ENCODE results near the gene PLEKHA7. TPM values are rescaled to one million over a fixed set of nuclear protein-coding genes. Genes with fewer than 3 reads are reported as not detected.

PLEKHA7 gene
- total RNA-seq, 1 experiment from 2014 or later: 57.5 TPM

GRCh38 chr11:16844268-16844771 is 169.9 kb downstream of the PLEKHA7 start:
- DNase-seq (ENCODE audit: low spot score): no peak

- peak; percentile 58 for DNase-seq (ENCODE audit: low spot score)
These were observed 170.9 kb downstream of the PLEKHA7 start for GRCh38 chr11:16843294-16843693.

GRCh38 chr11:16841984-16842383 is 172.2 kb downstream of the PLEKHA7 start:
- DNase-seq (ENCODE audit: low spot score): no peak

- no peak for DNase-seq (ENCODE audit: low spot score)
These were observed 172.7 kb downstream of the PLEKHA7 start for GRCh38 chr11:16841481-16841880.

- DNase-seq (ENCODE audit: low spot score): no peak
These were observed 173.3 kb downstream of the PLEKHA7 start for GRCh38 chr11:16840951-16841350.

- DNase-seq (ENCODE audit: low spot score): no peak
These were observed 174.4 kb downstream of the PLEKHA7 start for GRCh38 chr11:16839821-16840220.

GRCh38 chr11:16834384-16834783 is 179.8 kb downstream of the PLEKHA7 start:
- DNase-seq (ENCODE audit: low spot score): no peak

GRCh38 chr11:16833026-16833425 is 181.2 kb downstream of the PLEKHA7 start:
- DNase-seq (ENCODE audit: low spot score): no peak

GRCh38 chr11:16832193-16832539 is 182.0 kb downstream of the PLEKHA7 start:
- no peak for DNase-seq (ENCODE audit: low spot score)

GRCh38 chr11:16831316-16832192 is 182.7 kb downstream of the PLEKHA7 start:
- DNase-seq (ENCODE audit: low spot score): no peak

GRCh38 chr11:16827139-16827538 is 187.1 kb downstream of the PLEKHA7 start:
- DNase-seq (ENCODE audit: low spot score): no peak

GRCh38 chr11:16825968-16826367 is 188.2 kb downstream of the PLEKHA7 start:
- DNase-seq (ENCODE audit: low spot score): no peak

GRCh38 chr11:16825101-16825500 is 189.1 kb downstream of the PLEKHA7 start:
- no peak for DNase-seq (ENCODE audit: low spot score)

- DNase-seq (ENCODE audit: low spot score): peak; percentile 93
These were observed 193.7 kb downstream of the PLEKHA7 start for GRCh38 chr11:16820324-16821092.

GRCh38 chr11:16818284-16818683 is 195.9 kb downstream of the PLEKHA7 start:
- no peak for DNase-seq (ENCODE audit: low spot score)

- DNase-seq (ENCODE audit: low spot score): no peak
These were observed 196.9 kb downstream of the PLEKHA7 start for GRCh38 chr11:16817351-16817750.

- no peak for DNase-seq (ENCODE audit: low spot score)
These were observed 197.6 kb downstream of the PLEKHA7 start for GRCh38 chr11:16816358-16817270.

GRCh38 chr11:16815047-16815767 is 199.0 kb downstream of the PLEKHA7 start:
- DNase-seq (ENCODE audit: low spot score): no peak

- DNase-seq (ENCODE audit: low spot score): no peak
These were observed 199.7 kb downstream of the PLEKHA7 start for GRCh38 chr11:16814410-16815046.

- no peak for DNase-seq (ENCODE audit: low spot score)
These were observed 201.1 kb downstream of the PLEKHA7 start for GRCh38 chr11:16813126-16813525.
